Measurements from ENCODE around the gene RNF39. TPM values are rescaled to one million over a fixed set of nuclear protein-coding genes. Genes with fewer than 3 reads are reported as not detected.
A peak's percentile ranks its signal among the peaks of the same experiment; 100 is the strongest.

RNF39 gene
- total and polyA plus RNA-seq, 2 of the 13 experiments (the other 11 are each of a cell fraction or from before 2014, with no cell fraction given): 0.13 to 1.8 TPM

DNA sequence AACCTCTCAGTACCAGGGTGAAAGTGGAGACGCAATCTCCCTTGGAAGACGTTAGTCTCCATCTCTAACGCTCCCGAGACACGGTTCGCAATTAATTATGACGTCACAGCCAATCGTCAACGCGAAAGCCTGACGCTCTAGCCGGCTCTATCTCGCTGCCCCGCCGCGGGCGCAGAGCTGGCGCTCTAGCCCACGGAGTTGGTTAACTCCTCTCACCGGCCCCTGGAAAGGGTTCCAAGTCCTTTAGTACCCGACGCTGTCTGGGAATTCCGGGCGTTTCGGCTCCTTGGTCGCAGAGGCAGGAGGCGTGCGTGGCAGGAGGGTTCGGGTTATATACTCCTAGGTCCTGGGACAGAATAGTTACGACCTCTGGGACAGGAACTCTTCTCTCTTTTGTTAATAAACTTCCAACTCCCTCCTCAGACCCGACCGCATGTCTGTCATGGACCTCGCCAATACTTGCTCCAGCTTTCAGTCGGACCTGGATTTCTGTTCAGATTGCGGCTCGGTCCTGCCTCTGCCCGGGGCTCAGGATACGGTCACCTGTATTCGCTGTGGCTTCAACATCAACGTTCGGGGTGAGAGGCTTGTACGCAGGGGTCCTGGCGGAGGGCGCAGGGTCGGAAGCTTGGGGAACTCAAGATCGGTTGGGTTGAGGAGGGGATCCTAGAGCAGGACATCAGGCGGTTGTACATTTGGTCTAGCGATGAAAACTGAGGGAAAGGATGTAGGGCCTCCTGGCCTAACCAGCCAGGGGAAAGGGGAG, 14.3 kb downstream of the RNF39 start, which contains the start of gene POLR1H (continued):
- peak; percentile 67; the same call in 1 of the 2 replicates for TF ChIP-seq ZNF343 (CRISPR knock-in tag; IDR thresholded peaks at IDR 0.05)
- peak; percentile 90 for TF ChIP-seq KLF6 (CRISPR knock-in tag; IDR thresholded peaks at IDR 0.05)
- no peak for TF ChIP-seq JUN (CRISPR knock-in tag; IDR thresholded peaks at IDR 0.05)
- TF ChIP-seq ZNF446 (CRISPR knock-in tag; IDR thresholded peaks at IDR 0.05): no peak
- TF ChIP-seq FOXK2 (IDR thresholded peaks at IDR 0.05): no peak
- TF ChIP-seq ZNF761 (CRISPR knock-in tag; conservative IDR thresholded peaks at IDR 0.05): 0 out of 2 replicates have a peak, but pooled peaks have one; percentile 76
- peak; percentile 98 for TF ChIP-seq FOXK1 (CRISPR knock-in tag; IDR thresholded peaks at IDR 0.05; ENCODE audit: borderline replicate concordance, low read depth)
- peak; percentile 5; the same call in 1 of the 2 replicates for TF ChIP-seq NFIC (IDR thresholded peaks at IDR 0.05; ENCODE audit: low read length)
- TF ChIP-seq, protein P1, sequence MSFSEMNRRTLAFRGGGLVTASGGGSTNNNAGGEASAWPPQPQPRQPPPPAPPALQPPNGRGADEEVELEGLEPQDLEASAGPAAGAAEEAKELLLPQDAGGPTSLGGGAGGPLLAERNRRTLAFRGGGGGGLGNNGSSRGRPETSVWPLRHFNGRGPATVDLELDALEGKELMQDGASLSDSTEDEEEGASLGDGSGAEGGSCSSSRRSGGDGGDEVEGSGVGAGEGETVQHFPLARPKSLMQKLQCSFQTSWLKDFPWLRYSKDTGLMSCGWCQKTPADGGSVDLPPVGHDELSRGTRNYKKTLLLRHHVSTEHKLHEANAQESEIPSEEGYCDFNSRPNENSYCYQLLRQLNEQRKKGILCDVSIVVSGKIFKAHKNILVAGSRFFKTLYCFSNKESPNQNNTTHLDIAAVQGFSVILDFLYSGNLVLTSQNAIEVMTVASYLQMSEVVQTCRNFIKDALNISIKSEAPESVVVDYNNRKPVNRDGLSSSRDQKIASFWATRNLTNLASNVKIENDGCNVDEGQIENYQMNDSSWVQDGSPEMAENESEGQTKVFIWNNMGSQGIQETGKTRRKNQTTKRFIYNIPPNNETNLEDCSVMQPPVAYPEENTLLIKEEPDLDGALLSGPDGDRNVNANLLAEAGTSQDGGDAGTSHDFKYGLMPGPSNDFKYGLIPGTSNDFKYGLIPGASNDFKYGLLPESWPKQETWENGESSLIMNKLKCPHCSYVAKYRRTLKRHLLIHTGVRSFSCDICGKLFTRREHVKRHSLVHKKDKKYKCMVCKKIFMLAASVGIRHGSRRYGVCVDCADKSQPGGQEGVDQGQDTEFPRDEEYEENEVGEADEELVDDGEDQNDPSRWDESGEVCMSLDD (CRISPR knock-in tag; IDR thresholded peaks at IDR 0.05; ENCODE audit: borderline replicate concordance): 0 out of 2 replicates have a peak, but pooled peaks have one; percentile 79
- TF ChIP-seq CAMTA2 (CRISPR knock-in tag; IDR thresholded peaks at IDR 0.05; ENCODE audit: borderline replicate concordance): peak; percentile 90
- TF ChIP-seq SIX1 (CRISPR knock-in tag; IDR thresholded peaks at IDR 0.05; ENCODE audit: borderline replicate concordance): peak; percentile 72; the same call in 1 of the 2 replicates
- TF ChIP-seq BRD4 (CRISPR knock-in tag; IDR thresholded peaks at IDR 0.05): peak; percentile 91
- TF ChIP-seq POLR2AphosphoS2 (IDR thresholded peaks at IDR 0.05; ENCODE audit: low read depth, low read length): peak; percentile 79; the same call in 1 of the 2 replicates
- TF ChIP-seq MAFF (IDR thresholded peaks at IDR 0.05; ENCODE audit: low read depth, low read length): no peak
- TF ChIP-seq, protein P2, sequence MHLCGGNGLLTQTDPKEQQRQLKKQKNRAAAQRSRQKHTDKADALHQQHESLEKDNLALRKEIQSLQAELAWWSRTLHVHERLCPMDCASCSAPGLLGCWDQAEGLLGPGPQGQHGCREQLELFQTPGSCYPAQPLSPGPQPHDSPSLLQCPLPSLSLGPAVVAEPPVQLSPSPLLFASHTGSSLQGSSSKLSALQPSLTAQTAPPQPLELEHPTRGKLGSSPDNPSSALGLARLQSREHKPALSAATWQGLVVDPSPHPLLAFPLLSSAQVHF (CRISPR knock-in tag; IDR thresholded peaks at IDR 0.05): 0 out of 2 replicates have a peak, but pooled peaks have one; percentile 10
- no peak for TF ChIP-seq FOXP1 (IDR thresholded peaks at IDR 0.05)
- peak; percentile 28; the same call in 1 of the 2 replicates for TF ChIP-seq FOXP1 (CRISPR knock-in tag; IDR thresholded peaks at IDR 0.05)
- TF ChIP-seq ZNF296 (CRISPR knock-in tag; conservative IDR thresholded peaks at IDR 0.05): peak; percentile 9; the same call in 1 of the 2 replicates
- TF ChIP-seq CBX1 (IDR thresholded peaks at IDR 0.05; ENCODE audit: low read depth): peak; percentile 67
- TF ChIP-seq NR2F1 (CRISPR knock-in tag; IDR thresholded peaks at IDR 0.05): no peak
- TF ChIP-seq, protein P3, sequence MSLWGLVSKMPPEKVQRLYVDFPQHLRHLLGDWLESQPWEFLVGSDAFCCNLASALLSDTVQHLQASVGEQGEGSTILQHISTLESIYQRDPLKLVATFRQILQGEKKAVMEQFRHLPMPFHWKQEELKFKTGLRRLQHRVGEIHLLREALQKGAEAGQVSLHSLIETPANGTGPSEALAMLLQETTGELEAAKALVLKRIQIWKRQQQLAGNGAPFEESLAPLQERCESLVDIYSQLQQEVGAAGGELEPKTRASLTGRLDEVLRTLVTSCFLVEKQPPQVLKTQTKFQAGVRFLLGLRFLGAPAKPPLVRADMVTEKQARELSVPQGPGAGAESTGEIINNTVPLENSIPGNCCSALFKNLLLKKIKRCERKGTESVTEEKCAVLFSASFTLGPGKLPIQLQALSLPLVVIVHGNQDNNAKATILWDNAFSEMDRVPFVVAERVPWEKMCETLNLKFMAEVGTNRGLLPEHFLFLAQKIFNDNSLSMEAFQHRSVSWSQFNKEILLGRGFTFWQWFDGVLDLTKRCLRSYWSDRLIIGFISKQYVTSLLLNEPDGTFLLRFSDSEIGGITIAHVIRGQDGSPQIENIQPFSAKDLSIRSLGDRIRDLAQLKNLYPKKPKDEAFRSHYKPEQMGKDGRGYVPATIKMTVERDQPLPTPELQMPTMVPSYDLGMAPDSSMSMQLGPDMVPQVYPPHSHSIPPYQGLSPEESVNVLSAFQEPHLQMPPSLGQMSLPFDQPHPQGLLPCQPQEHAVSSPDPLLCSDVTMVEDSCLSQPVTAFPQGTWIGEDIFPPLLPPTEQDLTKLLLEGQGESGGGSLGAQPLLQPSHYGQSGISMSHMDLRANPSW (CRISPR knock-in tag; IDR thresholded peaks at IDR 0.05; ENCODE audit: borderline replicate concordance): peak; percentile 98

Measured in HepG2 (cell line).